IPS-15b (cell line): ENCODE data around the gene CACNA1B.
A peak's percentile ranks its signal among the peaks of the same experiment; 100 is the strongest.
"Not testable (repeated sequence)": the region's sequence is repeated elsewhere in the genome, so short reads cannot be mapped to it uniquely, and the experiment has no call there.

ENCODE experiments used
- H3K27me3 ChIP-seq: one replicate; pipeline ENCODE4 v1.6.1; 2013; ENCODE audit warnings: low read length; ENCODE audit not compliant: control insufficient read depth, insufficient read depth
- H3K36me3 ChIP-seq: one replicate; pipeline ENCODE4 v1.6.1; 2013; ENCODE audit warnings: low read length; ENCODE audit not compliant: control insufficient read depth, insufficient read depth
- H3K4me1 ChIP-seq: one replicate; pipeline ENCODE4 v1.6.1; 2013; ENCODE audit warnings: mild to moderate bottlenecking, low read length; ENCODE audit not compliant: control insufficient read depth, insufficient read depth
- H3K4me3 ChIP-seq: one replicate; pipeline ENCODE4 v1.5.1; 2013; ENCODE audit warnings: low read depth, low read length
- H3K9ac ChIP-seq: one replicate; pipeline ENCODE4 v1.6.1; 2013; ENCODE audit warnings: low read depth, mild to moderate bottlenecking, low read length
- H3K9me3 ChIP-seq: one replicate; pipeline ENCODE4 v1.6.1; 2013; ENCODE audit warnings: mild to moderate bottlenecking, low read length; ENCODE audit not compliant: control insufficient read depth, insufficient read depth

The CACNA1B gene

GRCh38 chr9:137877506-137878122, at the start of gene CACNA1B:
Gene CACNA1B, plus strand, starts transcription at chr9:137877782. Its CDS starts 152 bp downstream, at chr9:137877934.
- not testable (repeated sequence) for H3K9ac ChIP-seq, H3K4me1 ChIP-seq, H3K9me3 ChIP-seq
- H3K4me3 ChIP-seq = peak within 1 kb of the TSS; percentile 65
- H3K36me3 ChIP-seq = peaks cover 21% of the 10 kb centered on the region
- H3K27me3 ChIP-seq = peaks cover 22% of the 10 kb centered on the region

- H3K36me3 ChIP-seq = peaks cover 37% of the 10 kb centered on the region
- H3K4me3 ChIP-seq = no peak overlapping the region
- H3K9me3 ChIP-seq = no peaks in the 10 kb centered on the region
- no peak overlapping the region for H3K9ac ChIP-seq
- no peaks in the 10 kb centered on the region for H3K4me1 ChIP-seq
- no peaks in the 10 kb centered on the region for H3K27me3 ChIP-seq
Observed at GRCh38 chr9:137827908-137828526, 49.6 kb upstream of the CACNA1B start.

GRCh38 chr9:137828527-137829259, 48.9 kb upstream of the CACNA1B start:
- Histone ChIP-seq H3K36me3 (peaks cover 43% of the 10 kb centered on the region), H3K9ac (no peak overlapping the region), H3K9me3 (no peaks in the 10 kb centered on the region), H3K4me3 (no peak overlapping the region), H3K27me3 (no peaks in the 10 kb centered on the region), H3K4me1 (no peaks in the 10 kb centered on the region)

GRCh38 chr9:137829260-137829996, 48.2 kb upstream of the CACNA1B start:
- H3K4me1 ChIP-seq = no peaks in the 10 kb centered on the region
- no peaks in the 10 kb centered on the region for H3K27me3 ChIP-seq
- peaks cover 46% of the 10 kb centered on the region for H3K36me3 ChIP-seq
- no peak overlapping the region for H3K4me3 ChIP-seq
- no peaks in the 10 kb centered on the region for H3K9me3 ChIP-seq
- no peak overlapping the region for H3K9ac ChIP-seq

GRCh38 chr9:137832191-137832700, 45.3 kb upstream of the CACNA1B start:
- H3K27me3 ChIP-seq = no peaks in the 10 kb centered on the region
- peaks cover 47% of the 10 kb centered on the region for H3K36me3 ChIP-seq
- no peaks in the 10 kb centered on the region for H3K4me1 ChIP-seq
- no peak overlapping the region for H3K9ac ChIP-seq
- no peaks in the 10 kb centered on the region for H3K9me3 ChIP-seq
- H3K4me3 ChIP-seq = no peak overlapping the region

GRCh38 chr9:137832830-137833590, 44.6 kb upstream of the CACNA1B start:
- Histone ChIP-seq H3K27me3 (no peaks in the 10 kb centered on the region), H3K4me1 (no peaks in the 10 kb centered on the region), H3K9ac (no peak overlapping the region), H3K9me3 (no peaks in the 10 kb centered on the region), H3K4me3 (no peak overlapping the region), H3K36me3 (peaks cover 43% of the 10 kb centered on the region)

GRCh38 chr9:137833721-137834613, 43.6 kb upstream of the CACNA1B start:
- Histone ChIP-seq H3K36me3 (peaks cover 41% of the 10 kb centered on the region), H3K9ac (no peak overlapping the region), H3K9me3 (no peaks in the 10 kb centered on the region), H3K4me1 (no peaks in the 10 kb centered on the region), H3K27me3 (no peaks in the 10 kb centered on the region), H3K4me3 (no peak overlapping the region)

- no peaks in the 10 kb centered on the region for H3K27me3 ChIP-seq
- H3K9me3 ChIP-seq = no peaks in the 10 kb centered on the region
- no peak overlapping the region for H3K4me3 ChIP-seq
- H3K9ac ChIP-seq = no peak overlapping the region
- peaks cover 37% of the 10 kb centered on the region for H3K36me3 ChIP-seq
- H3K4me1 ChIP-seq = no peaks in the 10 kb centered on the region
Observed at GRCh38 chr9:137834846-137835546, 42.6 kb upstream of the CACNA1B start.

- Histone ChIP-seq H3K4me1 (no peaks in the 10 kb centered on the region), H3K9ac (no peak overlapping the region), H3K36me3 (peaks cover 32% of the 10 kb centered on the region)
Observed at GRCh38 chr9:137836151-137836830, 41.3 kb upstream of the CACNA1B start.

More at GRCh38 chr9:137836151-137836830, 41.3 kb upstream of the CACNA1B start:
- H3K4me3 ChIP-seq = no peak overlapping the region
- no peaks in the 10 kb centered on the region for H3K9me3 ChIP-seq
- no peaks in the 10 kb centered on the region for H3K27me3 ChIP-seq
